Adrenal gland (tissue), 12 donors: Measurements from ENCODE around the gene MGARP. TPM values are rescaled to one million over a fixed set of nuclear protein-coding genes. Genes with fewer than 3 reads are reported as not detected.

Source experiments
- DNase-seq, 7 donors: peaks; one replicate each; pipeline ENCODE4 v3.0.0-alpha.2; 2019 to 2020
- H3K27ac ChIP-seq, 5 donors: fragments of 200-600 bp; sonication (generic) in 4 of 5; 1 replicate in 3 of 5; 2 replicates in 2 of 5; pipeline versions ENCODE4 v1.5.1 to v1.8.0; 2016 to 2020; ENCODE audit warnings: mild to moderate bottlenecking in 1 of 5
- H3K27me3 ChIP-seq: fragments of 200-600 bp; 2 replicates; pipeline ENCODE4 v1.8.0; 2021
- H3K36me3 ChIP-seq, 2 donors: fragments of 200-600 bp; replicated peaks in 1 of 2; 1 replicate in 1 of 2; 2 replicates in 1 of 2; pipeline versions ENCODE4 v1.5.1 to v1.8.0; 2018 to 2022
- H3K4me1 ChIP-seq, 2 donors: fragments of 200-600 bp; replicated peaks in 1 of 2; 1 replicate in 1 of 2; 2 replicates in 1 of 2; pipeline versions ENCODE4 v1.5.1 to v1.8.0; 2018 to 2021
- H3K4me3 ChIP-seq, 4 donors: fragments of 200-600 bp; sonication (generic) in 3 of 4; one replicate each; pipeline ENCODE4 v1.5.1; 2016 to 2018
- H3K9me3 ChIP-seq, 3 donors: fragments of 200-600 bp; sonication (generic) in 1 of 3; replicated peaks in 1 of 3; 1 replicate in 2 of 3; 2 replicates in 1 of 3; pipeline versions ENCODE4 v1.5.1 to v1.8.0; 2016 to 2021
- POLR2A ChIP-seq, 2 donors: fragments of 450-650 bp; IDR thresholded peaks; one replicate each; pipeline ENCODE4 v1.6.1; 2017; ENCODE audit warnings: antibody characterized with exemption in 2 of 2, mild to moderate bottlenecking in 2 of 2, moderate library complexity in 1 of 2
- WGBS, 4 donors: extraction: QIAGEN DNeasy Blood & Tissue Kit in 2 of 4; methylation state at CpG; one replicate each; pipeline versions ENCODE4 v1.1.5 to v1.1.7; 2013 to 2017; 5-methylcytosine and 5-hydroxymethylcytosine counted together
- intact Hi-C, 2 donors: fragments of 100-400 bp; cut with DNase I; formaldehyde crosslinking; loops; one replicate each; pipeline versions ENCODE4 v1.14.1 to v1.15.0; 2022 to 2023
- polyA plus RNA-seq, 3 donors: library from polyadenylated mRNA; stranded (reverse); fragments of 200-250 nt in 2 of 3; fragments of 350-450 nt in 1 of 3; fragmentation: Illumina TruSeq in 1 of 3; extraction: RNeasy Lipid Tissue Mini Kit (QIAGEN cat#74804) in 1 of 3; gene quantifications; one replicate each; pipeline ENCODE4 v1.2.3, GENCODE V29; 2013 to 2014
- total RNA-seq, 9 donors: library from RNA; depleted of rRNA in 4 of 9; stranded (reverse); fragments of >200 nt in 4 of 9; fragments of 120-200 nt in 1 of 9; fragmentation: NEBNext Ultra II Directional in 1 of 9; extraction: Animal tissue kit (Norgen Biotek cat#: 25700) in 1 of 9; gene quantifications; one replicate each; pipeline versions ENCODE4 v1.1.0 to v1.2.4, GENCODE V29; 2013 to 2023
- TF ChIP-seq, protein P1 (sequence below), 6 experiments: fragments of 450-650 bp in 4 of 6; fragments of 200-600 bp in 2 of 6; sonication (generic) in 1 of 6; IDR thresholded peaks; 1 replicate in 5 of 6; 2 replicates in 1 of 6; pipeline versions ENCODE4 v1.5.1 to v1.8.0; 2016 to 2021; ENCODE audit warnings: antibody characterized with exemption in 6 of 6, mild to moderate bottlenecking in 2 of 6, moderate library complexity in 1 of 6
- donor health status: healthy with polysubstance abuse.
- donor health status: Bipolar disorder and iron deficiency.
- donor health status: DM: yes; HTN: yes; CAD: no.
- donor health status: DM: no; HTN: no; CAD: no.
- donor health status: DM: no; HTN: no; CAD: no.
- donor health status: DM: yes; HTN: yes; CAD: no.

Gene MGARP
- total and polyA plus RNA-seq, 12 donors = 79.2 to 548 (median 238) TPM

DNA sequence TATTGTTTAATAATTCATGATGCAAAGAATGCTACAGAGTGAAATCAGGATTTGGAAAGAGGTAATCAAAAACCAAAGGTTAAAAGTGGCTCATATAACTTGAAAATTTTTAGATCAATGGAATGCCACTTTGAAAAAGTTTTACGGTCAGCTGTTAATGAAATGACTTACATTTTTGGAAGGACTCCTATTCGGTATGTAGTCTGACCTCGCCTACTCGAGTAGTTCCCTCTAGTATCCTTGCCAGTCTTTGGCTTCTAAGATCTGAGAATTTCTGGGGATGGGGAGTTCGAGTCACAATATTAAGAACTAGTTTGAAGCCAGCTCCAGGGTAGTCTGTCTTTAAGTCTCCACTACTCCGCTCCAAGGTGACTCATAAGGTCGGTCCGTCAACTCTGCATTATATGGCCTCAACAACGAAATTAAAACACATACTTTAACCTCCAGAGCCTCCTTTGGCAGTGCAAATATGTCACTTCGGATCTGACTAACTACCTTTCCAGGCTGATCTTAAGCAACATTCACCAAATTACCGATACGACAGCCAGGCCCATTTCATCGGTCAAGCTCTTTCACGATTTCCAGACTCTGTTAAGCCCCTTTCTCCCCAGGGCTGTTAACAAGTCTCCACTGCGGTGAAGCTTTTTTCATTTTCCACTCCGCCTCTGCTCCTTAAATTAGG, 20.5 kb upstream of the MGARP start:
- H3K4me1 ChIP-seq = peaks cover 18 to 41% of the 10 kb centered on the region in 2 donors
- DNase-seq = peak in 3 of 7 donors; percentile 33 to 41 (median 35)

GRCh38 chr4:139299536-139299935, 19.5 kb upstream of the MGARP start:
- WGBS, 4 donors = 42 to 61% (median 44%) methylated on average over 1 of the region's 1 CpG
- Histone ChIP-seq H3K9me3 (no peaks in the 10 kb centered on the region), H3K4me3 (peak overlapping the region in 1 of 4 donors; percentile 8), H3K27ac (no peak overlapping the region), H3K27me3 (no peaks in the 10 kb centered on the region), H3K36me3 (no peaks in the 10 kb centered on the region), H3K4me1 (peaks cover 18 to 44% of the 10 kb centered on the region in 2 donors)
- intact Hi-C loops = loop anchor here (5.0 to 10.0 kb wide), 4 partner anchors 67 to 205 kb away; no protein-coding TSS in a partner anchor
- DNase-seq = no peak
- no peak for TF ChIP-seq POLR2A (IDR thresholded peaks at IDR 0.05)
- TF ChIP-seq, protein P1, sequence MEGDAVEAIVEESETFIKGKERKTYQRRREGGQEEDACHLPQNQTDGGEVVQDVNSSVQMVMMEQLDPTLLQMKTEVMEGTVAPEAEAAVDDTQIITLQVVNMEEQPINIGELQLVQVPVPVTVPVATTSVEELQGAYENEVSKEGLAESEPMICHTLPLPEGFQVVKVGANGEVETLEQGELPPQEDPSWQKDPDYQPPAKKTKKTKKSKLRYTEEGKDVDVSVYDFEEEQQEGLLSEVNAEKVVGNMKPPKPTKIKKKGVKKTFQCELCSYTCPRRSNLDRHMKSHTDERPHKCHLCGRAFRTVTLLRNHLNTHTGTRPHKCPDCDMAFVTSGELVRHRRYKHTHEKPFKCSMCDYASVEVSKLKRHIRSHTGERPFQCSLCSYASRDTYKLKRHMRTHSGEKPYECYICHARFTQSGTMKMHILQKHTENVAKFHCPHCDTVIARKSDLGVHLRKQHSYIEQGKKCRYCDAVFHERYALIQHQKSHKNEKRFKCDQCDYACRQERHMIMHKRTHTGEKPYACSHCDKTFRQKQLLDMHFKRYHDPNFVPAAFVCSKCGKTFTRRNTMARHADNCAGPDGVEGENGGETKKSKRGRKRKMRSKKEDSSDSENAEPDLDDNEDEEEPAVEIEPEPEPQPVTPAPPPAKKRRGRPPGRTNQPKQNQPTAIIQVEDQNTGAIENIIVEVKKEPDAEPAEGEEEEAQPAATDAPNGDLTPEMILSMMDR (IDR thresholded peaks at IDR 0.05) = no peak

More for the DNA sequence above, 20.5 kb upstream of the MGARP start:
- intact Hi-C loops = no loop called here
- peak overlapping the region; percentile 82 to 98 (median 94) for H3K27ac ChIP-seq
- no peaks in the 10 kb centered on the region for H3K9me3 ChIP-seq
- H3K4me3 ChIP-seq = peak overlapping the region; percentile 43 to 97 (median 84)
- no peak for TF ChIP-seq POLR2A (IDR thresholded peaks at IDR 0.05)
- TF ChIP-seq, protein P1 (IDR thresholded peaks at IDR 0.05) = no peak
- H3K27me3 ChIP-seq = no peaks in the 10 kb centered on the region
- 7 to 12% (median 7%) methylated on average over 16 of the region's 16 CpGs for WGBS, 4 donors
- no peaks in the 10 kb centered on the region for H3K36me3 ChIP-seq

GRCh38 chr4:139297001-139297410, 17.0 kb upstream of the MGARP start:
- Histone ChIP-seq H3K4me3 (no peak overlapping the region), H3K27ac (no peak overlapping the region), H3K4me1 (peaks cover 12 to 36% of the 10 kb centered on the region in 2 donors), H3K27me3 (no peaks in the 10 kb centered on the region), H3K9me3 (no peaks in the 10 kb centered on the region), H3K36me3 (peaks cover 0 to 17% of the 10 kb centered on the region in 2 donors)
- no peak for DNase-seq
- WGBS, 4 donors = 81 to 94% (median 87%) methylated on average over 2 of the region's 2 CpGs
- no peak for TF ChIP-seq POLR2A (IDR thresholded peaks at IDR 0.05)
- TF ChIP-seq, protein P1 (IDR thresholded peaks at IDR 0.05) = no peak
- intact Hi-C loops = loop anchor here (5.0 to 10.0 kb wide), 4 partner anchors 65 to 202 kb away; no protein-coding TSS in a partner anchor

GRCh38 chr4:139295942-139296299, 15.9 kb upstream of the MGARP start:
- Histone ChIP-seq H3K4me3 (peak overlapping the region in 2 of 4 donors; percentile 79 to 88), H3K27ac (peak overlapping the region in 2 of 5 donors; percentile 51 to 86), H3K36me3 (peaks cover 0 to 26% of the 10 kb centered on the region in 2 donors), H3K4me1 (peaks cover 12 to 36% of the 10 kb centered on the region in 2 donors), H3K27me3 (no peaks in the 10 kb centered on the region), H3K9me3 (no peaks in the 10 kb centered on the region)
- no peak for TF ChIP-seq POLR2A (IDR thresholded peaks at IDR 0.05)
- TF ChIP-seq, protein P1 (IDR thresholded peaks at IDR 0.05) = no peak
- no peak for DNase-seq
- intact Hi-C loops = loop anchor here (5.0 to 10.0 kb wide), 4 partner anchors 64 to 201 kb away; no protein-coding TSS in a partner anchor
- 12 to 15% (median 14%) methylated on average over 6 of the region's 6 CpGs for WGBS, 4 donors
